Measurements from ENCODE around the gene SERINC5.

- TF ChIP-seq CTCF (IDR thresholded peaks at IDR 0.05) (no peak), POLR2A (IDR thresholded peaks at IDR 0.05) (no peak)
Measured at GRCh38 chr5:80175337-80175736, 80.5 kb downstream of the SERINC5 start.
